Adrenal gland (tissue), 5 donors: ENCODE results near the gene CLEC14A.

Experiments
- CTCF ChIP-seq, 6 experiments: fragments of 450-650 bp in 4 of 6; fragments of 200-600 bp in 2 of 6; sonication (generic) in 1 of 6; IDR thresholded peaks; 1 replicate in 5 of 6; 2 replicates in 1 of 6; pipeline versions ENCODE4 v1.5.1 to v1.8.0; 2016 to 2021; ENCODE audit warnings: antibody characterized with exemption in 6 of 6, mild to moderate bottlenecking in 2 of 6, moderate library complexity in 1 of 6
- POLR2A ChIP-seq, 2 donors: fragments of 450-650 bp; IDR thresholded peaks; one replicate each; pipeline ENCODE4 v1.6.1; 2017; ENCODE audit warnings: antibody characterized with exemption in 2 of 2, mild to moderate bottlenecking in 2 of 2, moderate library complexity in 1 of 2
- donor health status: DM: no; HTN: no; CAD: no.

GRCh38 chr14:38209572-38210557 lies 46.0 kb downstream of the CLEC14A start:
- no peak for TF ChIP-seq CTCF (IDR thresholded peaks at IDR 0.05)
- no peak for TF ChIP-seq POLR2A (IDR thresholded peaks at IDR 0.05)
